DMS 273 treated with DMSO at 0.1 percent for 48 hours (cell line): ENCODE measurements around the gene PALB2.

Source experiments
- DNase-seq: peaks from one replicate; lab custom pipeline; 2025; lab: John Stamatoyannopoulos, UW

The PALB2 gene

DNA sequence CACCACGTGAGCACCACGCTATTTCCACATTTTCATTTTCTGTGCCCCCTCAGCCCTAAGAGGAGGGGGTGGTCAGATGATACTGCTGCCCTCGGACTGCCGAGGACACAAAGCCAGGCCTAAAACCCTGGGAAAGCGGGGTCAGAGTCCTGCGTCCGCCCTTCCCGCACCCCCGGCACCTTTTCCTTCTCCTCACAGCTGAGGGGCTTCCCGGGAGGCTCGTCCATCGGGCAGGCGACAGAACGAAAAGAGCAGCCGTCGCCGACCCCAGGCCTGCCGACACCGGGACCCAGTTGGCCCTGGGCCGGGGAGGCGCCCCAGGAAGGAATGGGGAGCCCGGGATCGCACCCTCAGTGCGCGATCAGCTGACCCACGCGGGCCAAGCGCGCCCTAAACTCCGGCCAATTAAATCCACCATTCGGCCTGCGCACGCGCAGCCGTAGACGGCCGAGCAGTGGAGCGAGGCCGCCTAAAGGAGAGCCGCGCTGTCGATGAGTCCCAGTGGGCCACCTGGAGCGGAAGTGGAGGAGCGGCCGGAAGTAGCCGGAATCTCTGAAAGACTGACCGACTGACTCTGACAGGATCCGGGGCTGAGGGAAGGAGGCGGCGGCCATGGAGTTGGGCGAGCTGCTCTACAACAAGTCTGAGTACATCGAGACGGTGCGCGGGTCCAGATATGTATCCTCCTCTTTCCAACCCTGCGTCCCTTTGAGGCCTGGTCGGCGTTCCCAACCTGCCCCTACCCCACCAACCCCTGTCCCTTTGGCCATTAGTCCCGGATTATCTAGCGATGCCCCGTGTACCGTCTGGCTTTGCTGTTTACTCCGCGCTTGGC, at the start of gene PALB2, which contains the start of gene DCTN5:
Gene PALB2 (minus strand): TSS at position 380 of the 835 bp plus-strand sequence. CDS start 153 bp downstream, at position 227.
Gene DCTN5 (plus strand): TSS at position 536 of the 835 bp plus-strand sequence. CDS start 77 bp downstream, at position 613.
- peak; percentile 88 for DNase-seq

DNA sequence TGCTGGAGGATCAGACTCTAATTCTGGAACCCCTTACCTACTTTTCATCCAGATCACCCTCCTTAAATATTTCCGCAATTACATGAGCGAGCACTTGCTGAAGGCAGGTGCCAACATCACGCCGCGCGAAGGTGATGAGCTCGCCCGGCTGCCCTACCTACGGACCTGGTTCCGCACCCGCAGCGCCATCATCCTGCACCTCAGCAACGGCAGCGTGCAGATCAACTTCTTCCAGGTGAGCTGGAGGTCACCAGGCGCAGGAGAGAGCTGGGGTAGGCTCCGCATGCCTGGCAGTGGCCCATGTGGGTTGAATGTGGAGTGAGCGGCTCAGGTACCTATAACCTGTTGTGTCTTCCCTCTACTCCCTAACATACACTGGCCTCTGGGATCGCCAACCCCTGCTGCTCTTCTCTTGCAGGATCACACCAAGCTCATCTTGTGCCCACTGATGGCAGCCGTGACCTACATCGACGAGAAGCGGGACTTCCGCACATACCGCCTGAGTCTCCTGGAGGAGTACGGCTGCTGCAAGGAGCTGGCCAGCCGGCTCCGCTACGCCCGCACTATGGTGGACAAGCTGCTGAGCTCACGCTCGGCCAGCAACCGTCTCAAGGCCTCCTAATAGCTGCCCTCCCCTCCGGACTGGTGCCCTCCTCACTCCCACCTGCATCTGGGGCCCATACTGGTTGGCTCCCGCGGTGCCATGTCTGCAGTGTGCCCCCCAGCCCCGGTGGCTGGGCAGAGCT, 48.5 kb upstream of the PALB2 start:
- no peak for DNase-seq

DNA sequence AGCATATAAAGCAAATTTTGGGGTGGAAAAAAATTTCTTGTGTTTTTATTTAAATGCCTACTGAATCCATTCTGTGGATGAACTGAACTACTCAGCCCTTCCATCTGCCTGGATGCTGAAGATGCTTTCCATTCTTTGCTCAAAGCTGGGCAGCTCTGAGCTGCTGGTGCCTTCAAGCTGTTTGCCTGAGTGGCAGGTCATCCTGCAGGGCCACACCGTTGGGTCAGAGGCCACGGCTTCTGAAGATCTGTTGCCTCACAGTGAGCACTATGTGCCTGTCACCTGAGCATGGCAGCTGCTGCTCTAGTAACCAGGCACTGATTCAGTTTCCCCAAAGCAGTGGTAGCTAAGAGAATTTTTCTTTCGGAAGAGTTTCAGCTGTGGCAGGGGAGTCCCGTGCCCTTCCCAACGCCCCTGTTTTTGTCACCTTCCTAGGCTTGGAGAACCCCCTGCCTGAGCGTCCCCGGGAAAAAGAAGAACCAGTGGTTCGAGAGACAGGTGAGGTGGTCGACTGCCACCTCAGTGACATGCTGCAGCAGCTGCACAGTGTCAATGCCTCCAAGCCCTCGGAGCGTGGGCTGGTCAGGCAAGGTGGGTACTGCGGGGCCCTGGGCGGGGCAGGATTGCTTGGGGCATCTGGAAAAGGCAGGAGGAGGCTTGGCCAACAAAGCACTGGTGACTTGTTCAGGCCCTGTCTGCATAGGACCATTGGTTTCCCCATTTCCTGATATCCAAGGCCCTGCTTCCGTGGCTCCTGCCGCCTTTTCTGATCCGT, 46.1 kb upstream of the PALB2 start:
- no peak for DNase-seq

- no peak for DNase-seq
Observed at GRCh38 chr16:23683487-23683886, 42.4 kb upstream of the PALB2 start.

GRCh38 chr16:23682181-23682580, 41.1 kb upstream of the PALB2 start:
- no peak for DNase-seq

DNA sequence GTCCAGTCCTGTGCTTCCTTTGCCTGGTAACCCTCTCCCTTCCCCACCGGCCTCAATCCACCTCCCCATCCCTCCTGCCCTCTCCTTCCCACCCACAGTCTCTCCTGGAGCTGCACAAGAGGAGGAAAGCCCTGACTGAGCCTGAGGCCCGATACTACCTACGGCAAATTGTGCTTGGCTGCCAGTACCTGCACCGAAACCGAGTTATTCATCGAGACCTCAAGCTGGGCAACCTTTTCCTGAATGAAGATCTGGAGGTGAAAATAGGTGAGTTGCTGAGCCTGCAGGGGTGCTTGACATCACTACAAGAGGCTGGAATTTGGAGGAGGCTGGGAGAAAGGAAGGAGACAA, 38.9 kb upstream of the PALB2 start:
- DNase-seq, result no peak

DNA sequence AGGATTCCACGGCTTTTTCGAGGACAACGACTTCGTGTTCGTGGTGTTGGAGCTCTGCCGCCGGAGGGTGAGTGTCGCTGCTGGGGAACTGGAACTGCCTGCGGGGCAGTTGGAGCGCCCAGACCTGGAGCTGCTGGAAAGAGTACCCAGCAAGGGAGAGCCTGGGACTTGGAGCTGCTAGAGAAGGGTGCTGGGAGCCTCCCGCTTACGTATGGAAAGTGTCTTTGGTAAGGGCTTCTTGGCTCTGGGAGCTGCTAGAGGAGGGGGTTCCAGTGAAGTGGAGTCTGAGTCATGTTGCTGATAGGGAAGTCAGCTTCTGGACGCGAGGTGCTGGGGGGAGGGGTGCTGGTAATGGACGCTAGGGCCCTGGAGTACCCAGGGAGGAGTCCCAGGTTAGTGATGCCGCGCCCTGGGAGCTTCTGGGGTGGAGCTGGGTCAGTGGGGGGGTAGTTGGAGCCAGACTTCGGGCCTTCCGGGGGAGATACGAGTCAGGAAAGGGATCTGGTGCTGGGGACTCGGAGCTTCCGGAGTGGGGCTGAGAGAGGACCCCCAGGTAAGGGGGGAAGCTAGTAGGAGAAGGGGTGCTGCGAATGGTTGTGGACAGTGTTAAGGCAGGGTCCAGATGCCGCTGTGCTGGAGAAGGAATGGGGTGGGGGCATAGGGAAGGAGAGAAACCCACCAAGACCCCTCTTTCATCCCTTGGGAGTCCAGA, 38.3 kb upstream of the PALB2 start:
- no peak for DNase-seq

DNA sequence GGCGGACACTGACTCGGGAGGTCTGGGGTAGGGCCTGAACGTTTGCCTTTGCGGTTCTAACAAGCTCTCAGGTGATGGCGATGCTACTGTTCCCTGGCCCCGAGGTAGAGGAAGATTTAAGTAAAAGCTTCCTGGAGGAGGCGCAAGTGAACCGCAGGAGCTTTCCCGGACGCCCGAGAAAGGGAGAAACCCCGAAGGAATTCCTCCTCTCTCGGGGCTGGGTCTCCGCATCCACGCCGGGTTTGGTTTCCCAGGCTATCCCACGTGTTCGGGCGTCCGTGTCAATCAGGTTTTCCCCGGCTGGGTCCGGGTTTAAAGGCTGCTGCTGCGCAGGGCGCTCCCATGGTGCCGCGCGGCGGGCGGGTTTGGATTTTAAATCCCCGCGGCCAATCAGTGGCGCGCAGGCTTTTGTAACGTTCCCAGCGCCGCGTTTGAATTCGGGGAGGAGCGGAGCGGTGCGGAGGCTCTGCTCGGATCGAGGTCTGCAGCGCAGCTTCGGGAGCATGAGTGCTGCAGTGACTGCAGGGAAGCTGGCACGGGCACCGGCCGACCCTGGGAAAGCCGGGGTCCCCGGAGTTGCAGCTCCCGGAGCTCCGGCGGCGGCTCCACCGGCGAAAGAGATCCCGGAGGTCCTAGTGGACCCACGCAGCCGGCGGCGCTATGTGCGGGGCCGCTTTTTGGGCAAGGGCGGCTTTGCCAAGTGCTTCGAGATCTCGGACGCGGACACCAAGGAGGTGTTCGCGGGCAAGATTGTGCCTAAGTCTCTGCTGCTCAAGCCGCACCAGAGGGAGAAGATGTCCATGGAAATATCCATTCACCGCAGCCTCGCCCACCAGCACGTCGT, 37.5 kb upstream of the PALB2 start, which contains the start of gene PLK1:
Gene PLK1 (plus strand): TSS at position 460 of the 844 bp plus-strand sequence. CDS start 44 bp downstream, at position 504.
- DNase-seq, result peak; percentile 75

DNA sequence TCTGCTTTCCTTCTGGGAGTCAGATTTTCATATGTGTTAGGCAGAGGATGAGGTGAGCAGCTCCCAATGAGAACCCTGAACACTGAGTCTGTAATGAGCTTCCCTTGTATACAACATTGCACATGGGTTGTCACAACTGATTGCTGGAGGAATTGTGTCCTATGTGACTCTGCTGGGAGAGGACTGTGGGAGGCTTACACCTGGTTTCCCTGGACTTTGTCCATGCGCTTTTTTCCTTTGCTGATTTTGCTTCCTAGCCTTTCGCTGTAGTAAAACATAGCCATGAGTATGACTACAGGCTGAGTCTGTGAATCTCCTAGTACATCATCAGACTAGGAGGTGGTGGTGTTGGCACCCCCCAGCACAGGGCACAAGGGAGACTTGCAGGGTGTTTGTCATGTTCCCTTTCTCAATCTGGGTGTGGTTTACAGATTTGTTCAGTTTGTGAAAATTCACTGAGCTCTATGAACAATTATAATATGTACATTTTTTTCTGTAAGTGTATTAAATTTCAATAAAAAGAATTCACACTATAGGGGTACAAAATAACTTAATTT, 35.9 kb upstream of the PALB2 start:
- no peak for DNase-seq

GRCh38 chr16:23673971-23674614, 33.0 kb upstream of the PALB2 start:
- no peak for DNase-seq

DNA sequence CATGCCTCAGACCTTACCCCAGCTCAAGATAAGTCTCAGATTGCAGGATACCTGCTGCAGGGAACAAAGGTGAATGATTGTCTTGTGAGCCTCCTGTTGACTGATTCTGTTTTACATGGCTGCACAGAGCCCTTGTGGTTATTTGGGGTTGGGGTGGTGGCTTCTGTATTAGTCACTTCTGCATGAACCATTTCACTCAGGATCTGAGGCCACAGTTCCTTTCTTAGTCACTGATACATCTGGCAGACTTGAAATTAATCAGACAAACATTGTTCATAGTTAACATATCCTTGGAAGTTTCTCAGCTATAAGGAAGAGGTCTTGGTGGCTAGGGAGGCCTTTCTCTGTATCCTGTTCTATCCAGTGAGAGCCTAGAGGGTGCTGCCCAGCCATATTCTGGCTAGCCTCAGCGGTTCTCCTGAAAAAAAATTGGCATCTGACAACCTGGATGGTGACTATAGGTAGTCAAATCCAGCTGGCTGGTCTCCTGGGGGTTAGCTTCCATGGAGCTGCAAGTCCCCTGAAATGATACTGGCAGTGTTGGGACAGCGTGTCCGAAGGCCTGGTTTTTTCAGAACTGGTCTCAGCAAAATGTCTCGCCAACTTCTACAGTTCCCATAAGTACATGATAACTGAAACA, 29.1 kb upstream of the PALB2 start:
- DNase-seq, result no peak

GRCh38 chr16:23668873-23669272, 27.8 kb upstream of the PALB2 start:
- DNase-seq, result no peak

DNA sequence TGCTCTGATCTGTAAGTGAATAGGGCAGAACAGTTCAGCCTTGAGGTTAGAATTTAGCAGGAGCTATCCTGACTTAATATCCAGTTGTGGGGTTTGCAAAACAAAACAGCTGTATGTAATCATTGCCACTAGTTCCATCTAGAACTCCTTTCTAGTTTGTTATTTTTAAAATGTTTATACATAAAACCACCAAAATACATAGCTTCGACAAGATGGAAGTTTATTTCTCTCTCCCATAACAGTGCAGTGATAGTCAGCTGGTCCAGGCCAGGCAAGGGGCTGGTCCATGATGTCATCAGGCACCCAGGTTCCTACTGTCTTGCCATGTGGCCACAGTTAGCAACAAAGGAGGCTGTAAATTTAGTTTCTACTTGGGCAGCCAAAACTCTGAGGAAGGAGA, 27.1 kb upstream of the PALB2 start:
- no peak for DNase-seq

DNA sequence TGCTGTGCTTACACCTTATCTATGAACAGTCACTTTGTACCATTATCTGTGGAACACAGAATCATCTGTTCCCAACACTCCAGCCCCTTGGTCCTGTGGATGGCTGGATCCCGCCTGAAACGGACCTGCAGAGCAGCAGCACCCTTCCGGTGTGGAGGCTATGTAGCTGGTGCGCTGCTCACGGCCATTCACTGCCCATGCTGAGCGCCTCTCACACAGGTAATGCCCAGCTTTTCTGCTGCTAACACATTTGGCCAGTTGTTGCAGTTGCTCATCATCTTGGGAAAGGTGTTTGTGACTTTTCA, 26.2 kb upstream of the PALB2 start:
- DNase-seq, result no peak

GRCh38 chr16:23666571-23667354, 25.7 kb upstream of the PALB2 start:
- no peak for DNase-seq

- no peak for DNase-seq
Observed at GRCh38 chr16:23663918-23664317, 22.8 kb upstream of the PALB2 start.

- DNase-seq, result no peak
Observed at GRCh38 chr16:23651943-23652468, 10.9 kb upstream of the PALB2 start.

DNA sequence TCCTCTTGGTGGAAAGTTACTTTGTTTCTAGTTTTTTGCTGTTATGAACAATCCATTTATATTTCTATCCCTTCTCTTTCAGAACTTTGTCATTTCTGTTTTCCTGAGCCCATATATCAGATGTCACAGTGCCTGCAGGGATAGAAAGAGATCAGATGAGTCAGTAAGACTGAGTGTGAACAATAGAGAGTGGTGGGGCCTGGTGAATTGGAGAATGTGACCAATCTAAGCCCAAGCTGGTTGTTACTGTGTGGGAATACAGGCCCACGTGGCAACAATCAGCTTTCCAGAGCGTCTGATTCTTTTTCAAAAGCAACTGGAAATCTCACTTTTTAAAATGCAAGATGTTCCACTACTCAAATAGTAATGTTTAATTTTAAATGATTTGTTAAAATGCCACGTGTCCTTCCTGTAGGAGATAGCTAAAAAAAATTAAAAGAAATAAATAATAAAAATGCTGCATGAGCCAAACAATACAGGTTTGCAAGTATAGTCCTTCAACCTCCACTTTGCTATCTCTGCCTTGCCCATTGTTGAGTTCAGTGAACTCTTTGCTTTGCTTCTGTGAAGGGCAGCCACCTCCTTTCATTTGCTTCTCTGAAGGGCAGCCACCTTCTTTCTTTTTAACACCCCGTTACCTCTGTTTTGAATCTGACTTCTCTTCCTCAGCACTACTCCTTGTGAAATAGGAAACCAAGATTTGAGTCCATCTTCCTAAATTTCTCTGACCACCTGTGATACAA, 9.7 kb upstream of the PALB2 start:
- no peak for DNase-seq
